ENCODE measurements around the gene CSDE1.
A peak's percentile ranks its signal among the peaks of the same experiment; 100 is the strongest.
"Not testable (repeated sequence)": the region's sequence is repeated elsewhere in the genome, so short reads cannot be mapped to it uniquely, and the experiment has no call there.

CSDE1 gene

DNA sequence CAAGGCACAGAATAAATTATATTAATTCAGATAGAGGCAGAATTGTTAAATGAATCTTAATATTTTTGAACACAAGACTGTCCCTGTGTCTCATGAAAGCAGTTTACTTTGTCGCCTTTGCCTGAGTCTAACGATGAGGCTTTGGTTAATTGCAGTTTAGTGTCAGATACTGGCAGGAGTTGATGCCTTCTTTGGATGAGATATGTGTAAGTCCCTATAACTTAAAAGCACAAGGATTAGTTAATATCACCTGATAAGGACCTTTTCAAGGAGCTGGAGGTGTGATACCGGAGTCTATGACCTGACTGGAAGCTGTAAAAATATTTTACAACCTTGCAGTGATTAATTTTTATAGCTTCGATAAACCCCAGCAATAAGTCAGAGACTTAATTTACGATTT lies 24.7 kb upstream of the CSDE1 start:
- no peaks in the 10 kb centered on the region for H3K79me2 ChIP-seq
- H3K4me2 ChIP-seq (ENCODE audit: low read length): no peak overlapping the region
- no peaks in the 10 kb centered on the region for H3K27me3 ChIP-seq (ENCODE audit: control insufficient read depth, insufficient read depth, low read length)
- H3K36me3 ChIP-seq (ENCODE audit: control insufficient read depth, insufficient read depth, low read length): no peaks in the 10 kb centered on the region
- H3K27ac ChIP-seq: no peak overlapping the region
- no peaks in the 10 kb centered on the region for H3K9me3 ChIP-seq (ENCODE audit: control insufficient read depth, low read length)
- no peak overlapping the region for H2AFZ ChIP-seq
- H3K9ac ChIP-seq: no peak overlapping the region
- H3K4me3 ChIP-seq (ENCODE audit: low read depth, low read length): no peak overlapping the region
- TF ChIP-seq, protein P1, sequence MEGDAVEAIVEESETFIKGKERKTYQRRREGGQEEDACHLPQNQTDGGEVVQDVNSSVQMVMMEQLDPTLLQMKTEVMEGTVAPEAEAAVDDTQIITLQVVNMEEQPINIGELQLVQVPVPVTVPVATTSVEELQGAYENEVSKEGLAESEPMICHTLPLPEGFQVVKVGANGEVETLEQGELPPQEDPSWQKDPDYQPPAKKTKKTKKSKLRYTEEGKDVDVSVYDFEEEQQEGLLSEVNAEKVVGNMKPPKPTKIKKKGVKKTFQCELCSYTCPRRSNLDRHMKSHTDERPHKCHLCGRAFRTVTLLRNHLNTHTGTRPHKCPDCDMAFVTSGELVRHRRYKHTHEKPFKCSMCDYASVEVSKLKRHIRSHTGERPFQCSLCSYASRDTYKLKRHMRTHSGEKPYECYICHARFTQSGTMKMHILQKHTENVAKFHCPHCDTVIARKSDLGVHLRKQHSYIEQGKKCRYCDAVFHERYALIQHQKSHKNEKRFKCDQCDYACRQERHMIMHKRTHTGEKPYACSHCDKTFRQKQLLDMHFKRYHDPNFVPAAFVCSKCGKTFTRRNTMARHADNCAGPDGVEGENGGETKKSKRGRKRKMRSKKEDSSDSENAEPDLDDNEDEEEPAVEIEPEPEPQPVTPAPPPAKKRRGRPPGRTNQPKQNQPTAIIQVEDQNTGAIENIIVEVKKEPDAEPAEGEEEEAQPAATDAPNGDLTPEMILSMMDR (IDR thresholded peaks at IDR 0.05): no peak
- no peaks in the 10 kb centered on the region for H3K4me1 ChIP-seq

DNA sequence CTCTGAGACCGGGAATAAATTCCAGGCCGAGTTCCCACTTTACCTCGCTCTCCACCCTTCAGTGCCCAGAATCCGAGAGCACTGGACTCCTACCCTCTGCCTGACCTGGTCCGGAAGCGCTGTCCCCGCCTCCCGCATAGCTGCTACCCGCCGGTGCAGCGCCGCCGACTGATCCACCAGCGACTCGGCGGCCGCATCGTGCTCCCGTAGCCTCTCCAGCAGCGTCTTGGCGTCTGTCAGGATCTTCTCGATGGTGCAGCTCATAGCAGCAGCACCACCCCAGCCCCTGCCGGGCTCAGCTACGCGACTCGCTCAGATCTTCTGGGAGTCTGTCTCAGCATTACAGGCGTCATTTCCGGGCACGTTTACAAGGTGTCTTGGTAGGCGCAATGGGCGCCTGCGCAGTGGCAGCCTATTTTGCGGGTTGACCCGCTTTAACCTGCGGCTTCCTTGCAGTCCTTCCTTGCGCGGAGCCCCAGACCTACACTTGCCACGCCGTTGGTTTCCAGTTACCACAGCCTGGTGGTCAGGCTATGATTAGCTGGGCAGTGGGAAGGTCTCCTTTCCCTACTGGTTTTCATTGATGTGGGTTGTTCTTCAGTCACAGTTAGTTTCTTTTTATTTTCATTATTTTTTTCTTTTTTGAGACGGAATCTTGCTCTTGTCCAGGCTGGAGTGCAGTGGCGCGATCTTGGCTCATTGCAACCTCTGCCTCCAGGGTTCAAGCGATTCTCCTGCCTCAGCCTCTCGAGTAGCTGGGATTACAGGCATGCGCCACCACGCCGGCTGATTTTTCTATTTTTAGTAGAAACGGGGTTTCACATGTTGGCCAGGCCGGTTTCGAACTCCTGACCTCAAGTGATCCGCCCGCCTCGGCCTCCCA lies 22.8 kb upstream of the CSDE1 start, which contains the start of gene SIKE1:
TSS of gene SIKE1 (minus strand) at position 342 of the 883 bp plus-strand sequence. CDS start at position 264, 78 bp downstream.
- peak within 1 kb of the TSS; percentile 77 for H3K4me2 ChIP-seq (ENCODE audit: low read length)
- H3K4me3 ChIP-seq (ENCODE audit: low read depth, low read length): peak within 1 kb of the TSS; percentile 89
- no peaks in the 10 kb centered on the region for H3K9me3 ChIP-seq (ENCODE audit: control insufficient read depth, low read length)
- H3K27ac ChIP-seq: peak within 1 kb of the TSS; percentile 83
- H3K9ac ChIP-seq: peak within 1 kb of the TSS; percentile 19
- no peaks in the 10 kb centered on the region for H3K79me2 ChIP-seq
- H3K36me3 ChIP-seq (ENCODE audit: control insufficient read depth, insufficient read depth, low read length): no peaks in the 10 kb centered on the region
- no peaks in the 10 kb centered on the region for H3K27me3 ChIP-seq (ENCODE audit: control insufficient read depth, insufficient read depth, low read length)
- peak within 1 kb of the TSS; percentile 94 for H2AFZ ChIP-seq
- no peaks in the 10 kb centered on the region for H3K4me1 ChIP-seq
- TF ChIP-seq, protein P1 (IDR thresholded peaks at IDR 0.05): no peak

DNA sequence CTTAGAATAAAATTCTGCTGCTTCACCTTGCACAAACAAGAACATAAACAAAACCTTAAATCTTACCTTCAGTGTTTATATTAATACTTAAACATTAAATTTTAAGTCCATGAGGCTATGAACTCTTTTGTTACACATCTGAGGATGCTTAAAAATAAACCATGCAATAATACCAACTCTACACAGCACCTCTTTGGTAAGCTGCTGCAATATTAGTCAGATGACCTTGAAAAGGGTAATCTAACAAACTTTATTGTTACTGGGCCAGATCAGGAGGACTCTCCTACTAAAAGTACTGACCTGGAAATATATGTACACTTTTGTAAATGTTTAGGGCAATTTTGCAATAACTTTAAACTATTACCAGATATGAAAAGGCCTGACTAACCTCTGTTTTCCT lies 21.9 kb upstream of the CSDE1 start:
- TF ChIP-seq, protein P1 (IDR thresholded peaks at IDR 0.05): no peak
- H3K4me1 ChIP-seq: no peaks in the 10 kb centered on the region
- no peaks in the 10 kb centered on the region for H3K79me2 ChIP-seq
- peak overlapping the region; percentile 77 for H3K4me2 ChIP-seq (ENCODE audit: low read length)
- H2AFZ ChIP-seq: peak overlapping the region; percentile 94
- no peaks in the 10 kb centered on the region for H3K9me3 ChIP-seq (ENCODE audit: control insufficient read depth, low read length)
- H3K36me3 ChIP-seq (ENCODE audit: control insufficient read depth, insufficient read depth, low read length): no peaks in the 10 kb centered on the region
- H3K27ac ChIP-seq: peak overlapping the region; percentile 83
- peak overlapping the region; percentile 89 for H3K4me3 ChIP-seq (ENCODE audit: low read depth, low read length)
- H3K9ac ChIP-seq: peak overlapping the region; percentile 19
- no peaks in the 10 kb centered on the region for H3K27me3 ChIP-seq (ENCODE audit: control insufficient read depth, insufficient read depth, low read length)

DNA sequence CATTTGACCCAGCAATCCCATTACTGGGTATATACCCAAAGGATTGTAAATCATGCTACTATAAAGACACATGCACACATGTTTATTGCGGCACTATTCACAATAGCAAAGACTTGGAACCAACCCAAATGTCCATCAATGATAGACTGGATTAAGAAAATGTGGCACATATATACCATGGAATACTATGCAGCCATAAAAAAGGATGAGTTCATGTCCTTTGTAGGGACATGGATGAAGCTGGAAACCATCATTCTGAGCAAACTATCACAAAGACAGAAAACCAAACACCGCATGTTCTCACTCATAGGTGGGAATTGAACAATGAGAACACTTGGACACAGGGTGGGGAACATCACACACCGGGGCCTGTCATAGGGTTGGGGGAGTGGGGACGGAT lies 18.9 kb upstream of the CSDE1 start:
- H3K27me3 ChIP-seq (ENCODE audit: control insufficient read depth, insufficient read depth, low read length); H3K9me3 ChIP-seq (ENCODE audit: control insufficient read depth, low read length); H3K9ac ChIP-seq; H2AFZ ChIP-seq; H3K36me3 ChIP-seq (ENCODE audit: control insufficient read depth, insufficient read depth, low read length); H3K4me1 ChIP-seq; H3K27ac ChIP-seq; H3K4me2 ChIP-seq (ENCODE audit: low read length); H3K79me2 ChIP-seq; H3K4me3 ChIP-seq (ENCODE audit: low read depth, low read length): not testable (repeated sequence)

DNA sequence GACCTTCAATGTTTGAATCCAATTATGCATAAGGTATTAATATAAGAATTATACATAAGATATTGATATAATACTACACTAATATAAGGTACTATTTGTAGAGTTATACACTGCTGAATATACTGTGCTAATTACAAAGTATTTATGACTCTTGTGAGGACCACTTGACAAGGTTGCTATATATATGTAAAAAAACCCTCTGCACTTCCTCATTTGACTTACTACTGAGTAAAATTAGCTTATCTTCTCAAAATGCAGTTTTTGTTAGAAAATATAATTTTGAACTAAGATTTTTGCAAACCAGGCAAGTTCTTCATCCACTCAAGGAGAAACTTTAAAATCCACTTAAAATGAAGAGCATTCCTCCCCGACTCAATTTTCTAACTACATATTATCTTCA lies 14.2 kb upstream of the CSDE1 start:
- Histone ChIP-seq H3K79me2 (no peaks in the 10 kb centered on the region), H3K27ac (no peak overlapping the region), H3K9ac (no peak overlapping the region), H3K27me3 (ENCODE audit: control insufficient read depth, insufficient read depth, low read length) (no peaks in the 10 kb centered on the region), H3K4me3 (ENCODE audit: low read depth, low read length) (no peak overlapping the region), H3K36me3 (ENCODE audit: control insufficient read depth, insufficient read depth, low read length) (no peaks in the 10 kb centered on the region), H3K4me2 (ENCODE audit: low read length) (no peak overlapping the region), H2AFZ (no peak overlapping the region), H3K9me3 (ENCODE audit: control insufficient read depth, low read length) (no peaks in the 10 kb centered on the region), H3K4me1 (no peaks in the 10 kb centered on the region)
- TF ChIP-seq, protein P1 (IDR thresholded peaks at IDR 0.05): no peak
